HG03558 (cell line): ENCODE measurements around the gene RPL13A.

Source experiments
- ATAC-seq: cut with Tn5 transposase; IDR thresholded peaks from one replicate; pipeline ENCODE4 v1.9.1; 2021; ENCODE audit warnings: moderate number of reproducible peaks; ENCODE audit not compliant: unreplicated experiment; ENCODE audit errors: extremely low read depth

Gene RPL13A

GRCh38 chr19:49502866-49503581 is 15.6 kb downstream of the RPL13A start:
- no peak for ATAC-seq

GRCh38 chr19:49503582-49503962 is 16.2 kb downstream of the RPL13A start:
- no peak for ATAC-seq

- no peak for ATAC-seq
These were observed 19.2 kb downstream of the RPL13A start for GRCh38 chr19:49506575-49507105.

- ATAC-seq, result no peak
These were observed 20.5 kb downstream of the RPL13A start for GRCh38 chr19:49507803-49508494.

- ATAC-seq, result no peak
These were observed 25.8 kb downstream of the RPL13A start for GRCh38 chr19:49512970-49513745.

- ATAC-seq, result no peak
These were observed 26.3 kb downstream of the RPL13A start for GRCh38 chr19:49513746-49514118.

- no peak for ATAC-seq
These were observed 26.7 kb downstream of the RPL13A start for GRCh38 chr19:49514151-49514550.

- ATAC-seq, result no peak
These were observed 28.4 kb downstream of the RPL13A start for GRCh38 chr19:49515767-49516166.

GRCh38 chr19:49518033-49518432 is 30.6 kb downstream of the RPL13A start:
- ATAC-seq, result no peak

- no peak for ATAC-seq
These were observed 33.4 kb downstream of the RPL13A start for GRCh38 chr19:49520705-49521319.

- ATAC-seq, result no peak
These were observed 37.5 kb downstream of the RPL13A start for GRCh38 chr19:49524812-49525455.

GRCh38 chr19:49528211-49528771 is 40.9 kb downstream of the RPL13A start:
- no peak for ATAC-seq

- ATAC-seq, result no peak
These were observed 43.3 kb downstream of the RPL13A start for GRCh38 chr19:49530708-49531107.

GRCh38 chr19:49533551-49534488 is 46.4 kb downstream of the RPL13A start:
- ATAC-seq, result no peak

GRCh38 chr19:49534632-49535385 is 47.4 kb downstream of the RPL13A start:
- ATAC-seq, result no peak

- no peak for ATAC-seq
These were observed 49.6 kb downstream of the RPL13A start for GRCh38 chr19:49536921-49537462.

- no peak for ATAC-seq
These were observed 51.2 kb downstream of the RPL13A start for GRCh38 chr19:49538643-49539042.
